ENCODE results near the gene NAA50.

NAA50 gene

DNA sequence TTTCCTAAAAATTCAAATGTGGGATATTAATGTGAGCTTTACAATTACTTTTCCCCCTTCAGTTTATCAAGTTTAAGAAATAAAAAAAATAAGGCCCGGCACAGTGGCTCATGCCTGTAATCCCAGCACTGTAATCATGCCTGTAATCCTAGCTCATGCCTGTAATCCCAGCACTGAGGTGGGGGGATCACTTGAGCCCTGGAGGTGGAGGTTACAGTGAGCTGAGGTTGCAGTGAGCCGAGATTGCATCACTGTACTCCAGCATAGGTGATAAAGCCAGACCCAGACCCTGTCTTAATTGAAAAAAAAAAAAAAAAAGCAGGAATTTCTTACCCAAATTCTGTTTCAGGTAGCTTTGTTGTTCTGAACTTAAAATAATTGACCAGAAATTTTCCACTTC, 18.6 kb upstream of the NAA50 start:
- TF ChIP-seq POLR2A (IDR thresholded peaks at IDR 0.05; ENCODE audit: extremely low read depth, insufficient read length) = no peak
- DNase-seq (ENCODE audit: low read depth) = no peak

DNA sequence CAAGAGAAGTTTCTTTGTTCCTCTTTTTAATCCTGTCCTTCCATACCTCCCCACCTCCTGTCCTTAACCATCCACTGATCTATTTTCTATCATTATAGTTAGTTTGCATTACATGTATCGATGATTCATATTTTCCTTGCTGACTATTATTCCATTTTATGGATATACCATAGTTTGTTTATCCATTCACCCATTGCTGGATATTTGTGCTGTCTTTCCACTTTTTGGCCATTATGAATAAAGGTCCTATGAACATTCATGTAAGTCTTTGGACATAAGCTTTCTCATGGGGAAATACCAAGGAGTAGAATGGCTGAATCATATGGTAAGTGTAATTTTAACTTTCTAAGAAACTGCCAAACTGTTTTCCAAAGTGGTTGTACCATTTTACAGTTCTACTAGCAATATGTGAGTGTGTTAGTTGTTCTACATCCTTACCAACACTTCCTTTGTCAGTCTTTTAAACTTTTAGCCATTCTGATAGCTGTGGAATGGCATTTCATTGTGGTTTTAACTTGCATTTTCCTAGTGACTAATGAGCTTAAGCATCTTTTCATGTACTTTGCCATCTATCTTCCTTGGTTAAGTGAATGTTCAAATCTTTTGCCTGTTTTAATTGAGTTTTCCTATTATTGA, 12.5 kb upstream of the NAA50 start:
- no peak for DNase-seq (ENCODE audit: low read depth)
- TF ChIP-seq, protein P1, sequence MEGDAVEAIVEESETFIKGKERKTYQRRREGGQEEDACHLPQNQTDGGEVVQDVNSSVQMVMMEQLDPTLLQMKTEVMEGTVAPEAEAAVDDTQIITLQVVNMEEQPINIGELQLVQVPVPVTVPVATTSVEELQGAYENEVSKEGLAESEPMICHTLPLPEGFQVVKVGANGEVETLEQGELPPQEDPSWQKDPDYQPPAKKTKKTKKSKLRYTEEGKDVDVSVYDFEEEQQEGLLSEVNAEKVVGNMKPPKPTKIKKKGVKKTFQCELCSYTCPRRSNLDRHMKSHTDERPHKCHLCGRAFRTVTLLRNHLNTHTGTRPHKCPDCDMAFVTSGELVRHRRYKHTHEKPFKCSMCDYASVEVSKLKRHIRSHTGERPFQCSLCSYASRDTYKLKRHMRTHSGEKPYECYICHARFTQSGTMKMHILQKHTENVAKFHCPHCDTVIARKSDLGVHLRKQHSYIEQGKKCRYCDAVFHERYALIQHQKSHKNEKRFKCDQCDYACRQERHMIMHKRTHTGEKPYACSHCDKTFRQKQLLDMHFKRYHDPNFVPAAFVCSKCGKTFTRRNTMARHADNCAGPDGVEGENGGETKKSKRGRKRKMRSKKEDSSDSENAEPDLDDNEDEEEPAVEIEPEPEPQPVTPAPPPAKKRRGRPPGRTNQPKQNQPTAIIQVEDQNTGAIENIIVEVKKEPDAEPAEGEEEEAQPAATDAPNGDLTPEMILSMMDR (IDR thresholded peaks at IDR 0.05; ENCODE audit: low read depth, low read length) = no peak
- no peak for TF ChIP-seq POLR2A (IDR thresholded peaks at IDR 0.05; ENCODE audit: extremely low read depth, insufficient read length)
- TF ChIP-seq, protein P2, sequence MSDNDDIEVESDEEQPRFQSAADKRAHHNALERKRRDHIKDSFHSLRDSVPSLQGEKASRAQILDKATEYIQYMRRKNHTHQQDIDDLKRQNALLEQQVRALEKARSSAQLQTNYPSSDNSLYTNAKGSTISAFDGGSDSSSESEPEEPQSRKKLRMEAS (IDR thresholded peaks at IDR 0.05; ENCODE audit: low read depth, low read length) = no peak
- no peak for TF ChIP-seq MYC (IDR thresholded peaks at IDR 0.05; ENCODE audit: low read depth, low read length)
- H3K4me3 ChIP-seq (ENCODE audit: low read depth, low read length) = no peak overlapping the region

More for the DNA sequence above, 18.6 kb upstream of the NAA50 start:
- H3K4me3 ChIP-seq (ENCODE audit: low read depth, low read length) = no peak overlapping the region

DNA sequence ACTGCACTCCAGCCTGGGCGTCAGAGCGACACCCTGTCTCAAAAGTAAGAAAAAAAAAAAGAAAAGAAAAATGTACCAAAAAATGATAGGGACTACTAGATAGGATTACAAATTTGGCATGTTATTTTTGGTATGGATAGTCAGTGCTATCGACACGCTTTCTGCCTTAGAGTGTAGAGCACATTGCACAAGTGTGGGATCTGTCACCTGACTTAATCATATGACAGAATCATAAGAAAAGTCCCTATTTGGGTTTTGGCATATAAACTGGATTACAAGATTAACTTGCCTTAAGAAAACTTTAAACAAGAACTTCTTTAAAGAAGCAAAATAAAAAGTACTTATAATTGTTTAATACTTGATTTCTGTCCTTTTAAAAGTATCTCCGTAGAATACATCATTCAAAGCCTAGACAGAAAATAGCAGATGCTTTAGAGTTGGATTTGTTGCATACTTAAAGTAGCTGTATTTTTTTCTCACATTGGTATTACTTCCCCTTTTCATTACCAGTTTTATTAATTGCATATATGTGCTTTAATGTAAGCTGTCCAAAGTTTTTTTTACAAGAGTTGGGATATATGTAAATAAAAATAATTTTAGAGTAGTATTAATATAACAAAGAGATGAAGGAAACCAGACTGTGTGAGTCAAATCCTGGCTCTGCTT, 8.6 kb upstream of the NAA50 start:
- no peak overlapping the region for H3K4me3 ChIP-seq (ENCODE audit: low read depth, low read length)
- no peak for TF ChIP-seq POLR2A (IDR thresholded peaks at IDR 0.05; ENCODE audit: extremely low read depth, insufficient read length)
- no peak for TF ChIP-seq MYC (IDR thresholded peaks at IDR 0.05; ENCODE audit: low read depth, low read length)
- TF ChIP-seq, protein P1 (IDR thresholded peaks at IDR 0.05; ENCODE audit: low read depth, low read length) = no peak
- TF ChIP-seq, protein P2 (IDR thresholded peaks at IDR 0.05; ENCODE audit: low read depth, low read length) = no peak
- DNase-seq (ENCODE audit: low read depth) = no peak

DNA sequence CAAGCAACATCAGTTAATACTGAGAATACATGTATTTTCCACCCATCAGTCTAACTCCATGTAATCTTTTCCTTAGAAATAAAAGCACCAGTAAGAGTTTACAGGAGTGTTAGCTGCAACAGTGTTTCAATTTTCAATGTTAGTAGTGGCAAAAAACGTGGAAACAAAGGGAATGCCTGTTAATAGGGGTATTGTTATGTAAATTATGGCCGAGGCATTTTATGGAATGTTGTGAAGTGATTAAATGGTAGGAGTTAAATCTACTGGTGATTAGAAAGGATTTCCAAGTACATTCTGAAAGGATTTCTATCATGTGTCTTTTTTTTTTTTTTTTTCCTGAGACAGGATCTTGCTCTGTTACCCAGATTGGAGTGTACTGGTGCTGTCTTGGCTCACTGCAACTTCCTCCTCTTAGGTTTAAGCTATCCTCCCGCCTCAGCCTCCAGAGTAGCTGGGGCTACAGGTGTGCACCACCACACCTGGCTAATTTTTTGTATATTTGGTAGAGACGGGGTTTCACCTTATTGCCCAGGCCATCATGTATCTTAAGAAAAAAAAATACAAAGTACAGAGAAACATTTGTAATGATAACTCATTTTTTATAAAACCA, 7.4 kb upstream of the NAA50 start:
- no peak for DNase-seq (ENCODE audit: low read depth)
- TF ChIP-seq, protein P2 (IDR thresholded peaks at IDR 0.05; ENCODE audit: low read depth, low read length) = no peak
- TF ChIP-seq, protein P1 (IDR thresholded peaks at IDR 0.05; ENCODE audit: low read depth, low read length) = no peak
- H3K4me3 ChIP-seq (ENCODE audit: low read depth, low read length) = no peak overlapping the region

DNA sequence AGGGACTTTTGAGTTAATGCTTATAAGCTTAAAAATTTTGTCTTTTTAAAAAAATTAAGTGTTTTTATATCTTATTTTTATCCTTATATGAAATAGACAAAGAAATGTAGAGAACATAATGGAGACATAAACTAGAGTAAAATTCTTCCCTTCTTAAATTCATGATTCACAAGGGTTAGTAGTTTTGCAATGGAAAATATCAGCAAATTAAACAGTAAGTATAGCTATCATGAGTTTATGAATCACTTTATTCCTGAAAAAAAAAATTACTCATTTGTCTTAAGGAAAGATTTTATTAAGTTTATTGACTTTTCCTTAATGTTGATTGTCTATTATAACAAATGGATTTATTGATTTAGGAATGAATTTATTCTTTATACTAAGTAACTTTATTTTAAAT, 5.1 kb upstream of the NAA50 start:
- DNase-seq (ENCODE audit: low read depth) = no peak
- no peak overlapping the region for H3K4me3 ChIP-seq (ENCODE audit: low read depth, low read length)
- TF ChIP-seq POLR2A (IDR thresholded peaks at IDR 0.05; ENCODE audit: extremely low read depth, insufficient read length) (no peak), MYC (IDR thresholded peaks at IDR 0.05; ENCODE audit: low read depth, low read length) (no peak)
- TF ChIP-seq, protein P1 (IDR thresholded peaks at IDR 0.05; ENCODE audit: low read depth, low read length) = no peak
- TF ChIP-seq, protein P2 (IDR thresholded peaks at IDR 0.05; ENCODE audit: low read depth, low read length) = no peak

DNA sequence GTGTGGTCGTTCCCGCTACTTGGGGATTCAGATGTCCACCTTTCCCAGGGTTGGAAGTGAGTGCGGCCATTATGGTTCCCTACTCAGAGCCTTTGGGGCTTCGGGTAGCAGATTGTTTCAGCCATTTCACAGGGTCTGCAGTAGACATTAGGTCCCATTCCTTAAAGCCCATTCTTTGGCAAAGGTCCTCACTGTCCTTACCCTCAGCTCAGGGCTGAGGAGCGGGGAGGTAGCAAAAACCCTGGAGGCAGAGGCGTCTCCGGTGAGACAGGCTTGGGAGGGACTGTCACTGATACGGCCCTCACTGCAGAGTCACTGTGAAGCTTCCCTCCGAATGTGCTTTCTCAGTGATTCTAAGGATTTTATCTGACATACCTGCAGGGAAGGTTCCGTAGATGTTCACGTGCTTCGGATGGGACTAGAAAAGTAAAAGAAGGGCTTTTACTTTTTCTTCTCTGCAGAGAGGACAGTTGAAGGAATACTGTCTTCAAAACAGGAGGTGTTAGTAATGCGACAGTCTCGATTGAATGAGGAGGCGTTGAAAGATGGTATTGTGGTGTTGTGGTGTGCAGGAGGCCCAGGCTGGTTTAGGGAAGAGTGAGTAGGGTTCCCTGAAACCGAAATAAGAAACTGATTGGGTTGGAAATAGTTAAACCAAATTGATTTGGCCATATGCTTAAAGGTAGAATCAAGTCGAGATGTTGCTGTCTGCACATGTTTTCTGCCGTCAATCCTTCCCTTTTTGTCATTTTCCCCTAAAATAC, 1.4 kb upstream of the NAA50 start:
- TF ChIP-seq, protein P2 (IDR thresholded peaks at IDR 0.05; ENCODE audit: low read depth, low read length) = peak; percentile 47; the same call in 1 of the 2 replicates
- TF ChIP-seq POLR2A (IDR thresholded peaks at IDR 0.05; ENCODE audit: extremely low read depth, insufficient read length) = no peak
- H3K4me3 ChIP-seq (ENCODE audit: low read depth, low read length) = peak overlapping the region; percentile 86
- DNase-seq (ENCODE audit: low read depth) = peak; percentile 56

All from NB4 (cell line).